Smooth muscle cell (in vitro differentiated cells): ENCODE data around the gene HIF1AN. TPM values are rescaled to one million over a fixed set of nuclear protein-coding genes. Genes with fewer than 3 reads are reported as not detected.

Source experiments
- DNase-seq: peaks from one replicate; lab custom pipeline; 2025; ENCODE audit not compliant: unreplicated experiment; lab: John Stamatoyannopoulos, UW
- H2AFZ ChIP-seq: fragments of 200-600 bp; sonication (generic); 2 replicates; pipeline ENCODE4 v1.6.0; 2016; ENCODE audit warnings: antibody characterized with exemption, low read depth, mild to moderate bottlenecking
- H3F3A ChIP-seq: fragments of 200-600 bp; sonication (generic); 2 replicates; pipeline ENCODE4 v1.6.0; 2017; ENCODE audit warnings: antibody characterized with exemption, low read depth
- H3K27ac ChIP-seq: fragments of 200-600 bp; sonication (generic); 2 replicates; pipeline ENCODE4 v1.5.1; 2016; ENCODE audit warnings: low read depth, mild to moderate bottlenecking
- H3K27me3 ChIP-seq: fragments of 200-600 bp; sonication (generic); 2 replicates; pipeline ENCODE4 v1.6.1; 2016; ENCODE audit warnings: low read depth, mild to moderate bottlenecking
- H3K36me3 ChIP-seq: fragments of 200-600 bp; sonication (generic); 2 replicates; pipeline ENCODE4 v1.5.1; 2016; ENCODE audit warnings: low read depth
- H3K4me1 ChIP-seq: fragments of 200-600 bp; sonication (generic); 2 replicates; pipeline ENCODE4 v1.5.1; 2016; ENCODE audit warnings: low read depth
- H3K4me2 ChIP-seq: fragments of 200-600 bp; sonication (generic); 2 replicates; pipeline ENCODE4 v1.6.0; 2016; ENCODE audit warnings: mild to moderate bottlenecking
- H3K4me3 ChIP-seq: fragments of 200-600 bp; sonication (generic); 2 replicates; pipeline ENCODE4 v1.5.1; 2016; ENCODE audit warnings: mild to moderate bottlenecking
- H3K79me2 ChIP-seq: fragments of 200-600 bp; sonication (generic); 2 replicates; pipeline ENCODE4 v1.6.0; 2016; ENCODE audit warnings: low read depth, mild to moderate bottlenecking
- H3K9ac ChIP-seq: fragments of 200-600 bp; sonication (generic); 2 replicates; pipeline ENCODE4 v1.6.0; 2016; ENCODE audit warnings: low read depth
- H3K9me3 ChIP-seq: fragments of 200-600 bp; sonication (generic); replicated peaks from 2 replicates; pipeline ENCODE4 v1.5.1; 2016; ENCODE audit warnings: low read depth
- H4K20me1 ChIP-seq: fragments of 200-600 bp; sonication (generic); 2 replicates; pipeline ENCODE4 v1.6.0; 2016; ENCODE audit warnings: low read depth
- CTCF ChIP-seq: fragments of 200-600 bp; sonication (generic); IDR thresholded peaks from 2 replicates; pipeline ENCODE4 v1.5.1; 2017; ENCODE audit warnings: borderline replicate concordance, mild to moderate bottlenecking, antibody characterized with exemption; ENCODE audit not compliant: insufficient read depth, poor library complexity, severe bottlenecking
- WGBS: methylation state at CpG from one replicate; pipeline ENCODE4 v1.1.7; 2016; ENCODE audit warnings: low lambda C conversion rate; 5-methylcytosine and 5-hydroxymethylcytosine counted together
- polyA plus RNA-seq: library from polyadenylated mRNA; unstranded; fragments of >200 nt; fragmentation: Nextera tagmentation; extraction: Ambion mirVana; gene quantifications from 2 replicates; pipeline ENCODE4 v1.2.1, GENCODE V29; 2016
- total RNA-seq: library from RNA; depleted of rRNA; stranded (reverse); fragments of >200 nt; gene quantifications from 2 replicates; pipeline ENCODE4 v1.2.3, GENCODE V29; 2014

Gene HIF1AN
- total and polyA plus RNA-seq, 2 experiments from 2014 or later, result 12.4 to 28.1 TPM

GRCh38 chr10:100502926-100503494, 32.7 kb upstream of the HIF1AN start:
- no peak overlapping the region for H3K4me3 ChIP-seq
- H3K36me3 ChIP-seq, result no peaks in the 10 kb centered on the region
- no peak overlapping the region for H3K9ac ChIP-seq
- TF ChIP-seq CTCF, result no peak
- H3K27ac ChIP-seq, result no peak overlapping the region
- H3K27me3 ChIP-seq, result no peaks in the 10 kb centered on the region
- H3K79me2 ChIP-seq, result no peaks in the 10 kb centered on the region
- H3F3A ChIP-seq, result no peaks in the 10 kb centered on the region
- no peaks in the 10 kb centered on the region for H3K9me3 ChIP-seq
- no peak overlapping the region for H3K4me2 ChIP-seq
- no peak for DNase-seq
- H2AFZ ChIP-seq, result no peak overlapping the region
- H4K20me1 ChIP-seq, result no peaks in the 10 kb centered on the region
- H3K4me1 ChIP-seq, result peaks cover 12% of the 10 kb centered on the region
- WGBS, result 96% methylated on average over 1 of the region's 1 CpG

GRCh38 chr10:100504096-100504495, 31.6 kb upstream of the HIF1AN start:
- H3F3A ChIP-seq, result no peaks in the 10 kb centered on the region
- H3K36me3 ChIP-seq, result no peaks in the 10 kb centered on the region
- no peak overlapping the region for H3K4me3 ChIP-seq
- no peak overlapping the region for H3K27ac ChIP-seq
- 72% methylated on average over 5 of the region's 5 CpGs for WGBS
- DNase-seq, result no peak
- no peaks in the 10 kb centered on the region for H3K9me3 ChIP-seq
- peaks cover 12% of the 10 kb centered on the region for H3K4me1 ChIP-seq
- no peaks in the 10 kb centered on the region for H3K79me2 ChIP-seq
- no peak for TF ChIP-seq CTCF
- no peak overlapping the region for H2AFZ ChIP-seq
- H3K4me2 ChIP-seq, result no peak overlapping the region
- no peaks in the 10 kb centered on the region for H4K20me1 ChIP-seq
- no peak overlapping the region for H3K9ac ChIP-seq
- no peaks in the 10 kb centered on the region for H3K27me3 ChIP-seq

- Histone ChIP-seq H3F3A (no peaks in the 10 kb centered on the region), H3K27ac (no peak overlapping the region), H3K79me2 (no peaks in the 10 kb centered on the region), H3K36me3 (no peaks in the 10 kb centered on the region), H3K4me3 (no peak overlapping the region), H2AFZ (no peak overlapping the region), H4K20me1 (no peaks in the 10 kb centered on the region), H3K27me3 (no peaks in the 10 kb centered on the region), H3K4me2 (no peak overlapping the region), H3K4me1 (peaks cover 12% of the 10 kb centered on the region), H3K9ac (no peak overlapping the region), H3K9me3 (no peaks in the 10 kb centered on the region)
- 98% methylated on average over 2 of the region's 2 CpGs for WGBS
- no peak for DNase-seq
- TF ChIP-seq CTCF, result no peak
Observed at GRCh38 chr10:100505164-100505563, 30.6 kb upstream of the HIF1AN start.
